ENCODE data around the gene MTUS2.
"Not testable (repeated sequence)": the region's sequence is repeated elsewhere in the genome, so short reads cannot be mapped to it uniquely, and the experiment has no call there.

MTUS2 gene

DNA sequence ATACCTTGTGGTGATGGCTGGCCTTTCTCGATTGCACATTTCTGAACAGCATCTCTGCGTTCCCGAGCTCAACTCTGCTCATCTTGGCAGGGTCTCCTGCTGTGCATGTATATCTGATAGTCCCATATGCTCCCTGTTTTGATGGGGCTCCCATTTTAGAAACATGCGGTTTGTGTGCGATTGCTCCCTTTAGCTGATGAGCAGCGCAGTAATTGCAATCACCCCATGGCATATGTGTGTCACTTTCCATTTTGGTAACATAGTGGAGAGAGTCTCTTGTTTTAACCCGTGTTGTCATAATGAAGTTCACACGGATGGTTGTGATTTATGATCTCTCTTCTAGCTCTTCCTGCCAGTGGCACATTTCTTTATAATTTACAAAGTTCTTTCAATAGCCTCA is 144.7 kb downstream of the MTUS2 start:
- no peak for DNase-seq

DNA sequence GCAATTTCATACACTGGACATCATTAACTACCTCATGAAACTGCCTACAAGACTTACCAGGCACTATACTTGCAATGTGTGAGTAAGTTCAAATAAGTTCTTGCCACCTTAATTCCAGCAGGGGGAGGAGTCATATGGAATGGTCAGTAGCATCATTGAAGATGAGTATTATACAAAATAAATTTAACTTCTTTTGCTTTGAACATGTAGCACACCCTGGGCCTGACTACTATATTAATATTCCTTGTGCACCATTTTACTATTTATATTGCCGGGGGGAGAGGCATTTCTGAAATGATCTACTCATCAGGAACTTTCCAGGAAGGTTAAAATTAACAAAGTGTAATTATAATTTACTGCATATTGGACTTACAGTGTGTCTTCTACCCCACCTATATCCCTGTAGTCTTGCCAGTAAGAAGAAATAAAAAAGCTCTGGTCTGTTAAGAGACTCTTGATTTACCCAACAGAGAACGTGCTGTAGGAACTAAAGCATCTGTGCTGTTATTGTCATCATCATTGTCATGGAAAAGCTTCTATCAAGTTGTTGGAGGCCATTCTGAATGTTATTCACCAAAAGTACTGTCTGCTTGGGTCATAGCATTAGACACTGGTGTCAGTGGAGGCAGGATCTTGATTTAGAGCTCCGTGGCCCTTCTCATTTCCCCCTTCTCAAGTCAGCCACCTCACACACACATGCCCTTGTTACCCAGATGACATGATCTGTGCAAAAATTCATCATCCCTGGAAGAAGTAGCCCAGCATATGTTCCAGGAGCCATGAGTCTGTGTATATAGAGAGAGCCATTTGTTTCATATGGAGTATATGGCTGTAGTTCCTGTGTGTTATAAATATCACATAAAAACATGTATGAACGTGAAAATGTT is 147.1 kb downstream of the MTUS2 start:
- no peak for DNase-seq

DNA sequence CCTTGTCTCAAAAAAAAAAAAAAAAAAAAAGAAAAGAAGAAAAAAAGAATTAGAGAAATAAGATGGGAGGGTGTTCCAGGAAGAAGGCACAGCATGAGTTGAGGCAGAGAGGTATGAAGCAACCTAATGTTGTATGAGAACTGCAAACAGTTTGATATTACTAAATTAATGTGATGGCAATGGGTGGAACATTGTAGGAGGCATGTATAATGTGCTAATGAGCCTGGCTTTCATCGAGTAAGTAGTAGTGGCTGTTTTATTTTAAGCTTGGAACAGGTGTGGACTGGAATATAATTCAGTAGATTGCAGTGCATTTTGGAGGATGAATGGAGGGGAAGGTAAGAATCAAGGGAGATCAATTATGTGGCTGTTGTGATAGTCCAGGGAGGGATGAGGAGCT is 156.1 kb downstream of the MTUS2 start:
- no peak for DNase-seq

DNA sequence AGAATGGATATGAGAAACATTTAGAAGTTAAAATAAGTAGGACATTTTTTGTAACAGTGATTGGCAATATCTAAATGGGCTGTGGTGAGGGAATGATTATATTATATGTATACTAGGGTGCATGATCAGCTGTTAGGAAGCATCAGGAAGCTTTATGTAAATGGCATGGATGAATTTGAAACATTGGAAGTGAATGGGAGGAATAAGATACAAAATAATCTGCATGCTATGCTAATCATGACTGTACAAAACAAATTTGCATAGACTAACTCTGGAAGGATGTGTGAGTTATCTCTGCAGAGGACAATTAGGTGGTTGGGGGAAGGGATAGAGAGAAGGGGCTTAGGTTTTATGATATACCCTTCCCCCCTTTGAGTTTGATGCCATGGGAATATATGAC is 156.5 kb downstream of the MTUS2 start:
- DNase-seq: no peak

DNA sequence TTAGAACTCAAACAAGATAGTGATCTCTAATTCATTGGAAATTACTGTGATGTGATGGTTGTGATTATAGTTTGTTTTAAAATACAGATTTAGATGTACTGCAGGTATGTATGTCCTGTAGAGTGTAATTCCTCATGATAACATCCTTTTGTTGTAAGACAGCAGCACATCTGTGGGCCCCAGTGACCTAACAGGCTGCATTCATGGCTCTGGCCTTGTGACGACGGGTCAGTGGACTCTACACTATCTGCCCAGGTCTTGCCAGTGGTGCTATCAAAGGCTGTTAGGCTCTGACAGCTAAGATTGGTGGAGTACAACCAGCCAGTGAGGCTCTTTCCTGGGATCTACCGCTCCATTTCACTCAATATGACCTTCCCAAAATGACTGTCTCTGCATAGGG is 158.4 kb downstream of the MTUS2 start:
- no peak for DNase-seq

DNA sequence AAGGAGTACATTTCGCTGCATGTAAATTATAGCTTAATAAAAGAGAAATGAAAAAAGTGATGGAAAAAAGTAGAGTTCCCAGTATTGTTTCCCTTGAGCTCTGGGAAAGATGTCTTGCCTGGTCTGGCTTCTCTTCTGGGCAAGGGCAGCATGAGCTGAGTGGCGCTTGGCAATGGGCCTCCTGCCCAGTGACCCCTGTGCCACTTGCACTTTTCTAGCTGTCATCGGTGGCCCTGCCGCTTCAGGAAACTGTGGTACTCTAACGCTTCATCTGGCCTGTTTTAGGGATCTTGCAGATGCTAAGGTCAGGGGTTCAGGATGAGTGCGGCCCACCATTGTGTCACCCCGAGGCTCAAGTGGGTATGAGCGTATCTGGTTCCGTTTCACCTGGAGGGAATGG is 161.4 kb downstream of the MTUS2 start:
- DNase-seq: no peak

DNA sequence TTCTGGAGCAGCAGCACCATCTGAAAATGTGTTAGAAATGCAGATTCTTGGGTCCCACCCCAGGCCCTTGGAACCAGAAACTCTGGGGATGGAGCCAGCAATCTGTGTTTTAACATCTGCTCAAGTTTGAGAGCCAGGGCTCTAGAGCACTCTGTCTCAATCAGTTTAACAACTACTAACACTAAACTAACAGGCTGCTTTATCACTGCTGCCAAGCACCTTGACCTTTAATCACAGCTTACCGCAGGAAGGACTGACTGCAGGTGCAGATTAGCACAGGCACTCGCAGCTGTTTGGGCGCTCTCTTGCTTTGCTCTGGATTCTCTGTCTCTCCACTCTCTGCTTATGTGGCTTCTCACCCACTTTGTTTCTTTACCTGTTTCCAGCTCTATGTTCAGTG is 163.5 kb downstream of the MTUS2 start:
- DNase-seq: no peak

DNA sequence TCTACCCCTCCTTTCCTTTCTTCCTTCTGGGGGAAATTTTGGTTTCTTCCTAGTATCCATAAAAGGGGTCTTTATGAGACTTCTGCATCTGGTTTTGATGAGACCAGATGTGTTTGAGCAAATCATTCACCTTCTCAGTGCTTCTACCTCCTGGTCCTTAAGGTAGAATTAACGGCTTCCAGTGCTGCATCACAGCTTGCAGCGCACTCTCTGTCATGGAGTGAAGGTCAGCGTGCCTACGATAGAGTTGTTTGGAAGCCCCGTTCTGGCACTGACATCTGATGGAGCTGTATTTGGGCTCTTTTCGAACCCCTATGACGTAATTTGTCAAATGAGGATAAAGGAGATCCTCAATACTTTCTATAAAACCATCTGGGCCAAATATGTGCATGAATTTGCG is 164.2 kb downstream of the MTUS2 start:
- no peak for DNase-seq

DNA sequence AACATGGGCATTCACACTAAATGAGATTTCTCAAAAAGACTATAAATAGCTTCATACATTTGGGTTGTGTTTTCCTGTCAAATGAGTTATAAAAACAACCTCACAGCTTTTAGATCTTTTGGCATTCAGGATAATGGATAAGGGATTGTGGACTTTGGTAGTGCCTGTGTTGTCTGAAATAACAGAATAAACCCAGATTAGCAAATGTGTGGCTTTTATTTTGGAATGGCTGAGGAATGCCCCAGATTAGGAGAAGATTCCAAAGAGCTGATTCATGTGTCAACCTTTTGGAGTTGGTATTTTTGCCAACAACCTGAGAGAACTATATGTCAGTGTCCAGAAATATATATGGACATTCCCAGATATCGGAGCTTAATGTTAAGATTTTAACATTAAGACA is 164.7 kb downstream of the MTUS2 start:
- DNase-seq: no peak

DNA sequence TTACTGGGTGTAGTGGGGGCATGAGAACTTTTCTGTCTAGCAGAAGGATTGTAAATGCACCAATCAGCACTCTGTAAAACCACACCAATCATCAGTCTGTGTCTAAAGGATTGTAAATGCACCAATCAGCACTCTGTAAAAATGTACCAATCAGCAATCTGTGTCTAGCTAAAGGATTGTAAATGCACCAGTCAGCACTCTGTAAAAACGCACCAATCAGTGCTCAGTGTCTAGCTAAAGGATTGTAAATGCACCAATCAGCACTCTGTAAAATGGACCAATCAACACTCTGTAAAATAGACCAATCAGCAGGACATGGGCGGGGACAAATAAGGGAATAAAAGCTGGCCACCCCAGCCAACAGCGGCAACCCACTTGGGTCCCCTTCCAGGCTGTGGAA is 170.2 kb downstream of the MTUS2 start:
- not testable (repeated sequence) for DNase-seq

DNA sequence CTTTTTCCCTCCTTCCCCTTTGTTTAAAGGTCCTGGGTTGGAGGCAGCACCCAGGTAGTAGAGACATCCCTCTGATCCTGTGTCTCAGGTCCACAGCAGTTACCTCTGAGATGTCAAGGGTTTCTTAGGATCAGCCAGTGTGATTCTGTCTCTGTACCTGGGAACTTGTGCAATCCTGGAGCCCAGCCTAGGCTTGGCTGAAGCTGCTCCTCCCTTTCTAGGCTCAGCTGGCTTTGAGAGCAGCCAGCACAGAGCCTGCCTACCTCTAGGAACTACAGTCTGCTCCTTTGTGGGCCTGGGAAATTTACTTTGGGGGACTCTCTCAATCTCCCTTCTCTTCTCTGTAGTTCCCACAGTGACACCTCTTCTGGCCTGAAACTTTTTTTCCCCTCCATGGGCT is 171.6 kb downstream of the MTUS2 start:
- DNase-seq: no peak

DNA sequence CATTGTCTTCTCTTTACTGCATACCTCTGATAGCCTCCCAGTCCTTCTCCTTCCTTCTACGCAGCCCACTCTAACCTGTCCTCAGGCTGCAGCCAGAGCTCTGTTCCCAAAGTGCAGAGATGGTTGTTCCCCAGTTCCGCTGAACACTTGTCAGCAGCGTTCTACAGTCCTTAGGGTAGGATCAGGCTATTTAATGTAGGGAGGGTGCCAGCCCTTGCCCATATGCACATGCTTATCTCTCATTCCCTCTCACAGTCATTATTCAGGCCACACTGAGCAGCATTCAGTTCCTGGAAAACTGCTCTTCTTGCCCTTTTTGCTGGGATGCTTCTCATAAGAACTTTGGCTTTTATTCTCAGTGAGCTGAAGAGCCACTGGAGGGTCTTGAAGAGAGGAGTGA is 180.7 kb downstream of the MTUS2 start:
- DNase-seq: no peak

DNA sequence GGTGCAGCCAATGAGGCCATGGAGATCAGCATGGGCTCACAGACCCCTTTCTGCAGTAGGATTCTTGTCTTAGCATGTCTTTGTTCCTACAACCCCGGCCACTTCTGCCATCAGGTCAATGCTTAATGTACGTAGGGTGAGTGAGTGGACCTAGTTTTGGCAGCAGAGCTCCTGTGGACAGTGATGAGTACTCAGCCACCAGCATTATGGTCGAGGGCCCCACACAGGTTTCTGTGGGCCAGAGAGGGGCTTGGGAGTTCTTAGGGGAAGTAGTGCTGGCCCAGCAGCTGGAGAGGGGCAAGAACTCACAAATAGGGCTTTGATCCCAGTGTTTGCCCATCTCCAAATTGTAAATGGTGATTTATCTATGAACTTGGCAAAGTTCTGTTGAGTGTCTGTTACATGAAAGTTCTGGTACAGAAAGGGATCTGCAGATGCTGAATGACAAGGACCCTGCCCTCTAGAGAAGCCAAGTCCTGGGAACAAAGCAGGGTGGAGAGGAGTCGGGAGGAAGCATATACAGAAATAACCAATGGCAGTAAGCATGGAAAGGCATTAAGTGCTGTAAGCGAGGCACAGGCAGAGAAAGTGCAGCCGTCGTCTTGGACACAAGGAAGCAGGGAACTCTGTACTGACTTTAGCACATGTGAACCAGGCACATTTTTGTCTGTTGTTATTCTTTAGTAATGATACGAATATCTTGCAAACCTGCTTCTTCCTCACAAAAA is 185.1 kb downstream of the MTUS2 start:
- no peak for DNase-seq

DNA sequence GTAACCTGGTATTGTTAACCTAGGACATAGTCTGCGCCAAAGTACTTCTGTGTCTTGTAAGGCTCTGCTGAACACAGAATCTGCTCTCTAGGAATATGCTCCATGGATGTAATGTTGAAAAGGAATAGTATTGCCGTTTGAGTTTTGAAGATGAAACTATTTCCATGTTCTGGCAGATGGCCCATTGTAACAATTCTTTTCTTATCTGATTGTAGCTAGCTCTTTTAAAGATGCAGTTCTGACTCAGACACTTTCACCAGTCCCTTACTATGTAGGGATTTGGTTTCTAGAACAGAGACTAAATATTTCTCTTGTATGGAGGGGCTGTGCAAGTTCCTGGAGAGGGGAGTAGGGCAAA is 185.6 kb downstream of the MTUS2 start:
- DNase-seq: no peak

DNA sequence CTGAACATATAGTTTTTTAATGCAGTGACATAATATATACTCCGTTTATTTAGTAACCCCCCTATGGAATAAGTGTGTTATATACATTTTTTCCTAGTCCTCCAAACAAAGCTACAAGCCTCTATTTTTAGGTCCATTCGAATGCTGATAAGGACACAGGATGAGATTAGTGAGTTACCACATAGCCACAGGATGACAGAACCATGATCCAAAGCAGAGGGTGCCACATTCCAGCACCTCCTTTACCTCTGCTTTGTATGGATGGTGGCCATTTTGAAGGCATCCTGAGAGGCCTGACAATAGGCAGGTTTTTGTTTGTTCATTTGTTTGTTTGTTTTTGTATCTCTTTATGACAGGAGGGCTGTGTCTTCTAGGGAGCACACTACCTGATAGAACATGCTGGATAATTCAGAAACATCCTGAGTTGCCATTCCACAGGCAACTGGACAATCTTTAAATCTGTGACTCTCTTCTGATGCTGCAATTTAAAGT is 186.3 kb downstream of the MTUS2 start:
- no peak for DNase-seq

DNA sequence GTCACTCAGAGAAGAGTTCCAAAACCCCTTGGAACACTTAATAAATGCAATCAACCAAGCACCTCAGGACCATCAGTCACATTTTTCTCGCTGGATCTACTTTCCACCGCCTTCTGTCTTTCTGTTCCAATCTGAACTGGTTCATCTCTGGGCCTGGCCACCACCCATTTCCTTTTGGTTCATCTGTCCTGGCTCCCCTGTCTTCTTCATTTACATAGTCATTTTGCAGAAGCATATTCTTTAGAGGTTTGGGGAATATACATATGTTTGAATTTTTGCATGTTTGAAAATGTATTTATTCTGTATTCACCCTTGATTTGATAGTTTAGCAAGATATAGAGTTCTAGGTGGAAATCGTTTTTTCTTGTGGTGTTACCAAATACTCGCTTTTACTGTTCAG is 188.2 kb downstream of the MTUS2 start:
- DNase-seq: no peak

DNA sequence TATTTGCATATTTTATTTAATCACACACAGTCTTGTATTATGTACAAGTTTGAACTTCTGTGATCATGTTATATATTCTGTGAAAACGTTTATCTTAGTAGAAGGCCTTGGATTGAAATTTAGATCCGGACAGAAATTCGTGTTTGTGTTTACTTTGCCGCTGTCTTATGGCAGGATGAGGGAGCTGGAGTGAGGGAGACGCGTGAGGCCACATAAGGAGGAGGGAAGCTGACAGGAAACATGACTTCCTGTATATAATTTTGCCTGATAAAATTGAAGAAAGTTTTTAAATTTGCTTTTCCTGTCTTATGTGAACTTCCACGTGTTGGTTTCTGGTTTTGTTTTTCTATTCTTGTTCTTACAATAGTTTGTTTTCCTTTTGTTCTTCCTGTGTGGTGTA is 200.2 kb downstream of the MTUS2 start:
- no peak for DNase-seq

DNA sequence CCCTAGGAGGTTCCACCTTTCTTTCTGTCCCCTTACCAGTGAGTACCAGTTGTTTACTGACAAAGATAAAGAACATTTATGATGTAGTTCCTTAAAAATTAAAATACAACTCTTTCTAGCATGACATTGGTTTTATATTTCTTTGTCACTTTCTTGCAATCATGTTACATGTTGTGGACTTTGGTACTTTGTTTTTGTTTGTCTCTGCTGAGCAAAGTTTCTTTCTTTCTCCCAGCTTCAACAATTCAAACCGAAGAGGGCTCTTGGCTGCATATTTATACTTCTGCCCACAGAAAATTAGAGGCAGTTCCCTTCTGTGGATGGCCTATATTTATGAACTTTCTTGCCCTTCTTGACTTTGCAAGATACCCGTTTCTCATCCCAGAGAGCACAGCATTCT is 201.2 kb downstream of the MTUS2 start:
- no peak for DNase-seq

DNA sequence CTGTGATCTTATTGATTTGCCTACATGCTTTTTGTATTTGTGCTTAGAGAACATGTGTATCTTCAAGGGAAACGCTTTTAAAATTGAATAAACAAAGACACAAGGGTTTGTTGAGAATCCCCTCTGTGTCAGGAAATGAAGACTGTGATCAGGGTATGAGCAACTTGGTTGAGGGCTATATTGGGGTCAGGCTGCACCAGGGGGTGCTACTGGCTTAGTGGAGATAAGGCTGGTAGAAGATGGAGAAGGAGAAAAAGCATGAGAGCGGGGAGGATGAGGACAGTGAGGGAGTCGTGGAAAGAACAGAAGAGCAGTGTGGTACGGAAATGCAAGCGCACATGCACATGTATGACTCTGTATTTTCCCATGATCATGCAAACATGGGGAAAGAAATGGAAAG is 201.6 kb downstream of the MTUS2 start:
- no peak for DNase-seq

DNA sequence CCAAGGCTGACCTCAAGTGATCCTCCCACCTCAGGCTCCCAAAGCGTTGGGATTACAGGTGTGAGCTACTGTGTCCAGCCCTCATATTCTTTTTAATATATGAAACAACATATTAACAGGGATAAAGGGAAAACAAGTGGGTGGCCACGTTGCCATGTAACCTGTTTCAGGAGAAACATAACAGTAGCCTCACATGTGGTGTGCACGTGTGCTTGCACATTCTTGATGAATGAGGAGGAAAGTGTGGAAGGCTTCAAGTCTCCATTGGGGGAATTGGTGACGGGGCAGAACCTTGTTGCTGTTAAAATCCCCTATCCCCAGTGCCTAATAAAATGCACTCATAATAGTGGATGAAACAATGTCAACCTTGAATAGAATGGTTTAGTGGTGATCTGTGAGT is 202.3 kb downstream of the MTUS2 start:
- no peak for DNase-seq

DNA sequence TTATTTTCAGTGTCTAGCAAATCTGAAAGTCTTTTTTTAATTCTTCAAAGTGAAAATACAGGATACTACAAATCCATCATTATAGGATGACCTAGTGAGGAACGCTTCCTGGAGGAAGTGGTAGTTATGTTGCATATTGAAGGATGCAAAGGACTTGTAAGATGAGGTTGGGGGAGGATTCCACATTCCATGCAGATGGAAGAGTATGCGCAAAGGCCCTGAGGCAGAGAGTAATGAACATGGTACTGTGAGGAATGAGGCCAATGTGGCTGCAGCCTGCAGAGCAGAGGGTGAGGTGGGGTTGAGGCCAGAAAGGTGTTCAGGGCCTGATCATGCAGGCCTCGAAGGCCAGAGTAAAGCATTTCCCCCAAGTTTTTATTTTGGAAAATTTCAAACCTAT is 202.8 kb downstream of the MTUS2 start:
- DNase-seq: no peak

DNA sequence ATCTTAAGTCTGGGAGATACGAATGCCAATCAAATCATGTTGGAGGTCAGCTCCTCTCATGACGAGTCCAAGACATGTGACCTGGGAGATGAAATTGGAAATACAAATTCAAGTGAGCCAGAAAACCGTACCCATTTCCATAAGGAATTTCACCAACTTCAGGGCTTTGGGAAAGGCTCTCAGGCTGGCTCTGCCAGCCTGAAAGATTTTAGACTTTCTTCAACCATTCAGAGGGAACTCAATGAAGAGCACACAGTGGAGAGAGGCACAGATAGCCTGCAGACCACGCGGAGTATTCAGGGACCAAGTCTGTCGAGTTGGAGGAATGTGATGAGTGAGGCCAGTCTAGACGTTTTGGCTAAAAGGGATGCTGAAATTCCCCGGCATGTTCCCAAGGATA is 204.6 kb downstream of the MTUS2 start:
- no peak for DNase-seq

DNA sequence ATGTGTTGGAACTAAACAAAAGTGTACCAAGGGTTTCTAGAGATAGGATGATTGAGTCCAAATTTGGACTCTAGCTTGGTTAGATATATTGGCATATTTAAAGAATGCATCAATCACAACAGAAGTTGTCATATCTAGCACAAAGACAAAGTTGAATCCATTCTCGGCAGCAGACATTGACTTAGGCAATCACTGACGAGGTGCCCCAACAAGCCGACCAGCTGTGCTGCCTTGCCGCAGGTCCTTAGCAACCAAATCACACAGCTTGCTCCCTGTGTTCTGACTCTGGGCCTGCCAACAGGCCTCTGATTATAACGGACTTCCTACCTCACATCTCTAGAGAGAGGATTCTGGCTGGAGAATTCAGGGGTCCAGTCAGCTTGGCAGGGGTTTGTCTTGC is 208.7 kb downstream of the MTUS2 start:
- no peak for DNase-seq

DNA sequence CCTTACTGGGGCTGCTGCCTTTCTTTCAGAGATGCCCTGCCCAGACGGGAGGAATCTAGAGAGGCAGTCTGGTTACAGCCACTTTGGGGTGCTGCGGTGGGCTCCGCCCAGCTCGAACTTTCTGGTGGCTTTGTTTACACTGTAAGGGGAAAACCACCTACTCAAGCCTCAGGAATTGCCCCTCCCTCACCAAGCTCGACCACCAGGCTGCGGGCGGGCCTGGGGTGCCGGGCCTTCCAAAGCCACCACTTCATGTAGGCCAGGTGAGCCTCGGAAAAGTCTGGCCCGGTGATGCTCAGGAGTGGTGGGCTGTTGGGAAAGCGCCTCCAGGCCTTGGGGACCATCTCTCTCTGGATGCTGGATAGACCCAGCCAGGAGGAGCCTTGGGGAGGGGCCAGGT is 218.6 kb downstream of the MTUS2 start:
- no peak for DNase-seq

DNA sequence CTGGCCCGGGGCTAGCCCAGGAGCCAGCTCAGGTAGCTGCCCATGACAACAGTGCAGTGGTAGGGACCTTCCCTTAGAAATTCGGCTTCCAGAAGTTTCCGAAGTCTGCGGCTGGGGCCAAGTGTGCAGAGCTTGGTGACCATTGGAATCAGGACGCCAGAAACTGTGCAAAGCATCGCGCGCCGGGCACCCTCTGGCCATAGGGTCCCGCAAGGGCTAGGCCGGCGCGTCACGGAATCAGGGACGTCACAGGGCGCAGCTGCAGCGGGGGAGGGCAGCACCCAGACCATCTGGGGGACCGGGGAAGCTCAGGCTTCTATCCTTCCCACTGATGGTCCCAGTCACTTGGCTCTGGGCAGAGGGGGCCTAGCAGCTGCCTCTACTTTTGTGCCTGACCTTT is 219.1 kb downstream of the MTUS2 start:
- DNase-seq: no peak
